Small intestine (tissue), 7 donors: ENCODE data around the gene DACH1. TPM values are rescaled to one million over a fixed set of nuclear protein-coding genes. Genes with fewer than 3 reads are reported as not detected.

ENCODE experiments used
- DNase-seq, 2 donors: peaks; one replicate each; pipeline versions ENCODE4 v3.0.0 to v3.0.0-alpha.2; 2013
- FAIRE-seq: peaks from 2 replicates; lab custom pipeline; 2012; peaks lifted over from hg19 to GRCh38; lab: Jason Lieb, UNC
- H3K27ac ChIP-seq, 3 donors: one replicate each; pipeline ENCODE4 v1.5.1; 2013; ENCODE audit warnings: low read length in 2 of 3, mild to moderate bottlenecking in 2 of 3, control low read depth in 1 of 3, inconsistent platforms in 1 of 3, low read depth in 1 of 3, moderate library complexity in 1 of 3
- H3K27me3 ChIP-seq, 3 donors: one replicate each; pipeline ENCODE4 v1.6.1; 2013; ENCODE audit warnings: low read length in 3 of 3, inconsistent platforms in 1 of 3; ENCODE audit not compliant: control insufficient read depth in 3 of 3, insufficient read depth in 3 of 3
- H3K36me3 ChIP-seq, 3 donors: one replicate each; pipeline ENCODE4 v1.6.1; 2013; ENCODE audit warnings: low read length in 3 of 3, inconsistent platforms in 1 of 3, low read depth in 1 of 3, mild to moderate bottlenecking in 1 of 3, moderate library complexity in 1 of 3; ENCODE audit not compliant: control insufficient read depth in 3 of 3, insufficient read depth in 2 of 3
- H3K4me1 ChIP-seq, 3 donors: one replicate each; pipeline ENCODE4 v1.6.1; 2013; ENCODE audit warnings: low read length in 2 of 3, inconsistent platforms in 1 of 3, low read depth in 1 of 3, mild to moderate bottlenecking in 1 of 3, moderate library complexity in 1 of 3; ENCODE audit not compliant: control insufficient read depth in 3 of 3, insufficient read depth in 2 of 3
- H3K4me3 ChIP-seq, 3 donors: one replicate each; pipeline ENCODE4 v1.5.1; 2013; ENCODE audit warnings: low read length in 3 of 3, control low read depth in 1 of 3, inconsistent platforms in 1 of 3, low read depth in 1 of 3, mild to moderate bottlenecking in 1 of 3, moderate library complexity in 1 of 3
- H3K9me3 ChIP-seq, 2 donors: one replicate each; pipeline ENCODE4 v1.6.1; 2013; ENCODE audit warnings: low read depth in 1 of 2, low read length in 1 of 2; ENCODE audit not compliant: control insufficient read depth in 2 of 2, insufficient read depth in 1 of 2
- WGBS, 3 donors: extraction: QIAGEN DNeasy Blood & Tissue Kit; methylation state at CpG; one replicate each; pipeline ENCODE4 v1.1.7; 2013; 5-methylcytosine and 5-hydroxymethylcytosine counted together
- polyA plus RNA-seq, 4 donors: library from polyadenylated mRNA; stranded (reverse) in 3 of 4; unstranded in 1 of 4; fragments of 200-250 nt in 3 of 4; fragments of 120-200 nt in 1 of 4; gene quantifications; one replicate each; pipeline versions ENCODE4 v1.2.1 to v1.2.3, GENCODE V29; 2013
- donor health status: healthy with polysubstance abuse.
- donor health status: control.
- donor health status: control.
- donor health status: Bipolar disorder and iron deficiency.
- donor health status: healthy.

Gene DACH1
- polyA plus RNA-seq, 4 donors = 1.8 to 30.2 (median 4.3) TPM

DNA sequence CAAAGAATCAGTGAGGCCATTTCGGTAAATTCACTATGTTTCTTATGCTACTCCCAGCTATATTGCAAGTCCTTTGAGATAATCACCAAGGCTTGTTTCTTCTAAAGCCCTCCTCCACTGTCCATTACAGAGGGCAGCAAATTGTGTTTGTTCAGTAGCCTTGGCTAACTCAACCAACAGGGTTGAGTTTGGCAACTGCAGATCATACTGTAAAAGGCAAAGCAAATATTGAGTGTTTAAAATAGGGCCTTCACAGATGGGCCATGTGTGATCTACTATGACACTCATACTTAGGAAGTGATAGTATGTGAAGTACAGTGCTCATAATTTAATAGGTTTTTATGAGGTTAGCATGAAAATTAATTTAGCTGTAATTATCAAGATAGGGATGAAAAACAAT lies 171.3 kb downstream of the DACH1 start:
- no peak overlapping the region for H3K4me3 ChIP-seq
- no peak for FAIRE-seq
- WGBS, 3 donors = 73 to 96% (median 95%) methylated on average over 1 of the region's 1 CpG
- H3K27ac ChIP-seq = no peak overlapping the region
- peaks cover 0 to 3% (median 0%) of the 10 kb centered on the region in 3 donors for H3K36me3 ChIP-seq
- no peaks in the 10 kb centered on the region for H3K9me3 ChIP-seq
- H3K4me1 ChIP-seq = peaks cover 0 to 2% (median 0%) of the 10 kb centered on the region in 3 donors
- H3K27me3 ChIP-seq = no peaks in the 10 kb centered on the region
- DNase-seq = no peak

DNA sequence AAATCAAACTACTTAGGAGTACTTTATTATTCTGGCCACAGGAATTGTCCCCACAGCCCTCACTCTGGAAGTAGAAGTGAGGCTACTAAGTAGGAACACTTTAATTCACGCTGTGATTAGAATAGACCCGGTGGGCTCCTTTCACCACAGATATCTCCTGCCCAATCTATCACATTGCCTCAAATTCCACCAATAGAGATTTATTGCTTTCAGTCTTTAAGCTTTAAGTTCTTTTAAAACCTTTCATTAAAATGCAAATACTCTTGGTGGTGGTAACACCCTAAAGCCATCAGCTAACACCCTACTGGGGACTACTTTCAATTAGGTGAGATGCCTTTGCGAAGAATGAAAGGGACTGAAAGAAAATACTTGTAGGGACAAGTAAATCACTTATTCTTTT lies 181.9 kb downstream of the DACH1 start:
- FAIRE-seq = no peak
- no peak overlapping the region for H3K4me3 ChIP-seq
- DNase-seq = no peak
- no peaks in the 10 kb centered on the region for H3K27me3 ChIP-seq
- WGBS, 3 donors = 78 to 90% (median 82%) methylated on average over 3 of the region's 3 CpGs
- H3K9me3 ChIP-seq = no peaks in the 10 kb centered on the region
- no peaks in the 10 kb centered on the region for H3K4me1 ChIP-seq
- peaks cover 0 to 6% (median 0%) of the 10 kb centered on the region in 3 donors for H3K36me3 ChIP-seq
- no peak overlapping the region for H3K27ac ChIP-seq

DNA sequence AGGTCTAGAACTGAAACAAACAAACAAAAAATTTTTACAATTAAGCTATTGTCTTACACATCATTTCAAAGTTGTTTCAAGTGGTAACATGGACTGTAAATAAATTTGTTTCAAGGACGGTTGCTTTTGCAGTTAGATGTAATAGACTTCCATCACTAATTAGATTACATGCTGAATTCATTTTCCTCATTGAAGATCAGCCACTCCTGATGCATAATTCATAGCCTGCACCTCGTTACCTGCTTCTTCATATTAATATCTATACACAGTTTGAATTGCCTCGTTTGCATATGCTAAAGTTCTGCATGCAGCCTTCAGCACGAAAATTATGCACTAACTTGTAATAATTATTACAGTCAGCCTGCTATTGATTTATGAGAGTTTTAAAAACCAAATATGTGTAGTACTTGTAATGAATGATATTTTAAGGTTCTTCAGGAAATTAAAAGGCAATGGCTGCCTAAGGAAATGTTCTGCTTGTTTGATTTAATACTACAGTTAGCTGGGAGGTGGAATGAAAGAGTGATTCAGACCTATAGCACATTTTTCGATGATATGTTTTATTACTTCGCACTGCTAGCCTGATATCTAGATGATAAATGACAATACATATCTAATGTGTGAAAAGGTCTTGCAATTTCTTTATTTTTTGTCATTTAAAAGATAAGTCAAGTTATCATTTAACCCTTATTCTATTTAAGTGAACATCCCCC lies 184.9 kb downstream of the DACH1 start:
- FAIRE-seq = no peak
- no peaks in the 10 kb centered on the region for H3K9me3 ChIP-seq
- H3K4me3 ChIP-seq = no peak overlapping the region
- WGBS, 3 donors = 65 to 77% (median 69%) methylated on average over 6 of the region's 6 CpGs
- H3K4me1 ChIP-seq = no peaks in the 10 kb centered on the region
- H3K36me3 ChIP-seq = peaks cover 0 to 10% (median 0%) of the 10 kb centered on the region in 3 donors
- H3K27ac ChIP-seq = no peak overlapping the region
- DNase-seq = no peak
- no peaks in the 10 kb centered on the region for H3K27me3 ChIP-seq

DNA sequence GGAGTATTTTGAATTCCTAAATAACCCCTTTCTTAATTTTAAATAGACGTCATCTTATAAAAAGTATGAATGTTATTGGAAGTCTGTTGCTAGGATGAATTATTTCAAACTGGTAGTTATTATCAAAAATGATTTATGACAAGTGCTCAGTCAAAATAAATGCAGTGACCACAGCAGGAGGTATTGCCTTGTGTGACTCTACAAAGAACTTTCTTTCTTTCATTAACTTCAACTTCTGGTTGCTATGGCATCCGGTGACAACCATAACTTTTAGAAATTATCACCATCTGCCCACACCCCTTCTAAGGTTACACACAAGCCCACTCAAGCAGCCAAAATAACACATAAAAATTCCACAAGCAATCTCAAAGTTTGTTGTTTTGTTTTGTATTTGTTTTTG lies 189.9 kb downstream of the DACH1 start:
- Histone ChIP-seq H3K36me3 (peaks cover 0 to 17% (median 0%) of the 10 kb centered on the region in 3 donors), H3K9me3 (peaks cover 0 to 4% of the 10 kb centered on the region in 2 donors), H3K27ac (no peak overlapping the region), H3K4me1 (no peaks in the 10 kb centered on the region), H3K4me3 (no peak overlapping the region), H3K27me3 (no peaks in the 10 kb centered on the region)
- no peak for DNase-seq
- no peak for FAIRE-seq
- WGBS, 3 donors = 85 to 90% (median 86%) methylated on average over 2 of the region's 2 CpGs

DNA sequence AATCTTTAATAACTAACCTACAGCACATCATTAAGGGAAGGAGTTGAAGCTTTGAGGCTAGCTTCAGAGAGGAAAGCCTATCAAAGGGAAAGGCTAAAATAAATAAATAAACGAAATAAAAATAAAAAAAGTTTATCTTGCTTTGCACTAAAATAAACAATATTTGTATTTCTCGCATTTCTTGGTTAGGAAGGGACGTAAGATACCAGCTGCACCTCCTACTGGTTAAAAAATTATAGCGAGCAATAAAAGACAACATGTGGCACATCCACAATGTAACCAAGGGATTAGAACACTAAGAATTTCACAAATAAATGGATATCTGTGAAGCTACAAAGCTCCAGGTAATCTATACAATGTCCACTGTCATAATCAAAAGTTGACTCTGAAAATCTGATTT lies 194.5 kb downstream of the DACH1 start:
- Histone ChIP-seq H3K27ac (no peak overlapping the region), H3K27me3 (no peaks in the 10 kb centered on the region), H3K9me3 (peaks cover 0 to 8% of the 10 kb centered on the region in 2 donors), H3K4me1 (no peaks in the 10 kb centered on the region), H3K4me3 (no peak overlapping the region), H3K36me3 (peaks cover 0 to 7% (median 0%) of the 10 kb centered on the region in 3 donors)
- no peak for FAIRE-seq
- 73 to 80% (median 76%) methylated on average over 4 of the region's 4 CpGs for WGBS, 3 donors
- peak; percentile 6 to 22 for DNase-seq

DNA sequence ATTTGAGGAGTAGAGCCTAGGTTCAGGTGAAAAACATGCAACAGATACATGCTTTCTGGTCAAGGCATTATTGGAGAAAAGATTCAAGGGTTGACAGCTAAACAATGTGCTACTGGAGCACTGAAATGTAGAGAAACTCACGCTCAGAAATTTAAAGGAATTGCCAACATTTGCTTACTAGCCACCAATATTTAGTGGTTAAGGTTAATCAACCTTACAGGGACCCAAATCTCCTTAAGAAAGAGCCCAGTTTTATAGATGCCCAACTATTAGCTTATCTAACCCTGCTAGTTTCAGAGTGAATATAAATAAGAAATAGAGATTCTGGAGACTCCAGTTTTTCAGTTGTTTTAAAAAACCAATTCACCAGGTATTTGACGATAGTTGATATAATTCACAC lies 203.6 kb downstream of the DACH1 start:
- DNase-seq (no peak), FAIRE-seq (no peak)
- no peaks in the 10 kb centered on the region for H3K36me3 ChIP-seq
- H3K27me3 ChIP-seq = no peaks in the 10 kb centered on the region
- H3K27ac ChIP-seq = no peak overlapping the region
- WGBS, 3 donors = 93 to 95% (median 94%) methylated on average over 2 of the region's 2 CpGs
- no peaks in the 10 kb centered on the region for H3K9me3 ChIP-seq
- H3K4me3 ChIP-seq = no peak overlapping the region
- H3K4me1 ChIP-seq = no peaks in the 10 kb centered on the region

DNA sequence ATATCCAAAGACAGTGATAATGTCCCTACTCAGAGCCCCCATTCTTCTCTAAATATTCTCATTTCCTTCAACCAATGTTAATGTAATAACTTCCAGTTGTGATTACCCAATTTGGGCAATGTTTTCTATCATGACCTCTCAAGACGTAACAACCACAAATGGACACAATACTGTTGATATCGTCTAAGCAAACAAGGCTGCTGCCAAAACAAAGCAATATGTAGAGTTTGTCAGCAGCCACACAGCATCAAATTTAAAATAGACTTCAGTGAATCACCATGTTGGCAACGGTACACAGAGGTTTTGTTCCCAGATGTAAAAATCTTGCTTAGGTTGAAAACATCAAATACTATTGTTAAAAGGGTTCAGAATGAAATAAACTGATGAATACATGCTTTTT lies 205.1 kb downstream of the DACH1 start:
- DNase-seq = no peak

DNA sequence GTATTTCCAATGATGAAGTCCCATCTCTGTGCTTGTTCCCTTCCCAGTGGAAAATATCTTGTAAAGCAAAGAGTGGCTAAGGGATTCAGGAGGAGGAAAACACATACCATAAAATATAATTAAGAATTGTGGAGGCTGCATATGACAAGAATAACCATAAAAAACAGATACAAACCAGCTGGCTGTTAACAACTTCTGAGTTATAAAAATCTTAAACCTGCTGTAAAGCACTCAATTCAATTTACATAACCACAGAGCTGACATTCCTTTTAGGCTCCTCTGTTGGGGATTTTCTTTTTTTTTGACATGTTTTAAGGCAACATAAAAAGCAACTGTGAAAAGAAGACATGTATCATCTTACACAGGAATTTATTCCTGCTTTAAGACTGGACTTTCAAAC lies 207.6 kb downstream of the DACH1 start:
- no peak for FAIRE-seq

More for the DNA sequence above, 205.1 kb downstream of the DACH1 start:
- no peaks in the 10 kb centered on the region for H3K27me3 ChIP-seq
- H3K4me1 ChIP-seq = no peaks in the 10 kb centered on the region
- H3K27ac ChIP-seq = no peak overlapping the region
- no peak overlapping the region for H3K4me3 ChIP-seq
- no peak for FAIRE-seq
- H3K36me3 ChIP-seq = no peaks in the 10 kb centered on the region
- 63 to 84% (median 75%) methylated on average over 3 of the region's 3 CpGs for WGBS, 3 donors
- no peaks in the 10 kb centered on the region for H3K9me3 ChIP-seq

DNA sequence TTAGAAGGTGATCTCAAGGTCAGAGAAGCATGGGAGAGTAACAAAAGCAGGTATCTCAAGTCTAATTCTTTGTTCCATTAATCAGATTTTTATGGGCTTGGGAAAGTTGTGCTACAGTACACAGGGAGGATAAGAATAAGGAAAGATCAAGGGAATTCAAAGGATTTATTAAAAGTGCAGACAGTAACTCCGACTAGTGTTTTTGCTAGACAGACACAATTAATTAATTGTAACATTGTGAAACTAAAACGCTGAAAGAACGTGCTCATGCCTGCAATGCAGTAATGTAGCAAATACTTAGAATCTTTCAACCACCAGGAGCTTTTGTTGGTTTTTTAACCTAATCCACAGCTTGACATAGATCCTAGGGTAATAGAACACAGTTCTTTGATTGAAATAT lies 221.5 kb downstream of the DACH1 start:
- Histone ChIP-seq H3K27ac (no peak overlapping the region), H3K9me3 (no peaks in the 10 kb centered on the region), H3K27me3 (no peaks in the 10 kb centered on the region), H3K36me3 (peaks cover 0 to 3% (median 0%) of the 10 kb centered on the region in 3 donors), H3K4me3 (no peak overlapping the region), H3K4me1 (peaks cover 0 to 12% (median 6%) of the 10 kb centered on the region in 3 donors)
- WGBS, 3 donors = 43 to 61% (median 49%) methylated on average over 3 of the region's 3 CpGs
- no peak for DNase-seq
- no peak for FAIRE-seq

More for the DNA sequence above, 207.6 kb downstream of the DACH1 start:
- H3K9me3 ChIP-seq = no peaks in the 10 kb centered on the region
- no peaks in the 10 kb centered on the region for H3K36me3 ChIP-seq
- no peak overlapping the region for H3K27ac ChIP-seq
- DNase-seq = no peak
- H3K27me3 ChIP-seq = no peaks in the 10 kb centered on the region
- H3K4me1 ChIP-seq = no peaks in the 10 kb centered on the region
- no peak overlapping the region for H3K4me3 ChIP-seq
